NCI-H146 treated with DMSO at 0.1 percent for 48 hours (cell line): ENCODE results near the gene DHX8.

Source experiments
- DNase-seq: peaks from one replicate; lab custom pipeline; 2025; ENCODE audit not compliant: unreplicated experiment; lab: John Stamatoyannopoulos, UW

The DHX8 gene

DNA sequence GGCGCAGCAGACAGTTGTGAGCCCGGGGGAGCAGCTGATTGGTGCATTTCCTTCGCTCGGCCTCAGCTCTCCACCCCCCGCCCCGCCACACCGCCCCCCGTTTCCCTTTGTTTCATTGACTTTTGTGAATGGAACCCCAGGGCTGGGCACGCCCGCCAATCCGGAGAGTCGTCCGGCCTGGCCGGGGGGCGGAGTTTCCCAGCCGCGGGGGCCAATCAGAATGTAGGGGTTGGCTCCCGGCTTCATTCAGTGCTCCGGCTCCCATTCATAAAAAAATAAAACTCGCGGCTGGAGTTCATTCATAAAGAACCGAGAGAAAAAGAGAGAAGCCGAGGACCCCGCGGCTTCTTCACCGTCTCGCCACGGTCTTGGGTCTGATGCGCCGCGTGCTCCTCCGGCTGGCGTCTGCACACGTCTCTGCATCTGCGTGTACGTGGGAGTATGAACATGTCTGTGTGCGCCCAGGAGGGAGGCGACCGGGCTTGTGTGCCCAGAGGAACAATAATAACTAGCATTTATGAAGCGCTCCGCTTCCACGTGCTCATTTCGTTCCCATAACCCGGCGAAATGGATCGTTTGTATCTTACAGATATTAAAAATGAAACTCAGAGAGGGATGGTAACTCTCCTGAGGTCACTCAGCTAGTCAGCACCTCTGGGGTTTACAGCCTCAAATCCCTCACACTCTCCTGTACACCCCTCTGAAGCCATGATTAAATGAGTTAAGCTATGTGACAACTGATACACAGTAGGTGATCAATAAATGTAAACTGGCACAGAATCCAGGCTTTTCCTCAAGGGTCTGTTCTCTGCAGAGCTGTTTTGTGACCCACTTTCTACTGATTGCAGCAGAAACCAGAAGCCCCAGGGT lies 62.8 kb downstream of the DHX8 start, which contains the start of gene ETV4:
Gene ETV4 (minus strand): TSS at position 22 of the 870 bp plus-strand sequence. CDS start 723 bp downstream, outside the sequence.
- DNase-seq = peak; percentile 81

DNA sequence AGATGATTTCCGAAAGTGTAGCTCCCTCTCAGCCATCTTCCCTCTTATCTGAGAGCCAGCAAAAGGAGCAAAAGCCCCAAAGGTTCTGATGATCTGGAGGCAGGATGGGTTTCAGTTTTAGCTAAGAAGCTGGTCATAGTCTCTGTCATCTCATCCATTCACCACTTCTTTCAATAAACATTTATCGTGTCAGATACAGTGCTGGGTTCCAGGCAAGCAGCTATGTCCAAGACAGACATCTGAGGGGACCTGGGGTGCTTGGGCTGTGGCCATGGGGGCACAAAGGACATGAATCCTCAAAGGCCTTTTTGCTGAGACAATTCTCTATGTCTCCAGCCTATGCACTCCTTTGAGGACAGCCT lies 63.4 kb downstream of the DHX8 start:
- DNase-seq = no peak

DNA sequence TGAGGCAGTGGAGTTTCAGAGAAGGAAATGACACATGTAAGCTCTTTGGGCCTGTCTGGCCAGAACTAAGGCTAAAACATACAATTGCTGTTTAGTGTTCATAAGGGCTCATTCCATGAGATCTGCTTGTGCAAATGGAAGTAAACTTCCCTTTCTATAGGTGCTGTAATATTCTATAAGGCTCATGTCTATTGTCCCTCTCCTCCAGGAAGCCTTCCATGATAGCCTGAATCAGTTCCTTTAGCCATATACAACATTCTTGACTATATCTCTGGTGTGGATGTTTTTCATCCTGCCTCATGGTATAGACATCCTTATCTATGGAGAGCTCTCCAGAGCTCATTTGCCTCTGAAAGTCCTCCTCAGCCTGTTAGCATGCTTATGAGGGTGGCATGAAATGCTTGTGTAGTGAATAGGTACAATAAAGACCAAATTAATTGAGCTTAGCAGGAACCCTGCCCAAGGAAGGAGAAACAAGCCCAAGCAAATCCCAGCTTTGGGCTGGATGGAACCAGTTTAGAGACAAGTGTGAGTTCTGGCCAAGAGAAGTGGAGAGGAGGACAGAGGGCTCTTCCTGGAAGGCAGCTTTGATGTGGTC lies 64.0 kb downstream of the DHX8 start:
- DNase-seq = no peak

DNA sequence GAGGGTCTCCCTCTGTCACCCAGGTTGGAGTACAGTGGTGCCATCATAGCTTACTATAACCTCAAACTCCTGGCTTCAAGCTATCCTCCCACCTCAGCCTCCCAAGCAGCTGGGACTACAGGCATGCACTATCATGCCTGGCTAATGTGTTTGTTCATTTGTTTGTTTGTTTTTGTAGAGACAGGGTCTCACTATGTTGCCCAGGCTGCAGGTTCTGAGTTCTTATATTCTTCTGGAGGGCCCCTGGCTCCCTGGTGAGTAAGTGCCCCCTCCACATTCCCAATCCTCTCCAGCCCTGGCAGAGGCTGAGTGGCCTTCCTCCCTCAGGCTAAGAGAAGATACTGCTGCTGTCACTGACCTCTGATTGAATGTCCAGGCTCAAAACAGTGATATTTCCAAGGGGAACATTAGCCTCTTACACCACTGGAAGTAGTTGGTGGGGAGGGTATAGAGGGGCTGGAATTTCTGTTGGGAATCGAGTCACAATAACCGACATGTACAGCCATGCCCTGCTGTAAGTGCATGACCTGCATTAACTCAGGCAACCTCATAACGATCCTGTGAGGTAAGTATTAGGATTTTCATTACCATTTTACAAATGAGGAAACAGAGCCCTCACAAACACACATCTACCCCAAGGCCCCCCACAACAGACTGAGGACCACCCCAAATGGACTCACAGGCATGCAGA lies 65.1 kb downstream of the DHX8 start:
- no peak for DNase-seq

DNA sequence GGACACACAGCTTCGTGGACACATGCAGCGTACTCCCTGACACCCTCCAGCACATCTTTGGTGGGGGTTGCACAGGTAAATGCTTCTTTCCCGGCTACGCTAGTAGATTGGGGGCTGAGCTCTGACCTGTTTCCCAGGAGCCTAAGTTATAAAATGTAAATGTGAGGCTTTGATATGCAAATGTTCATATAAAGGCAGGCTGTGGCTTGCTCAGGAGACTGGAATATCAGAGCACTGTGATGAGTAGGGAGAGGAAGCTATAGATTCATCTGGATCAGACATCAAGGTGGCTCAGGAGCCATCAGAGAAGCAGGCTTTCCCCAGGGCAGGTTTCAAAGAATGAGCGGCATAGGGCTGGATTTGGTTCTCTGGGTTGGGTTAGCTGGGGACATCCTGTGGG lies 65.7 kb downstream of the DHX8 start:
- DNase-seq = no peak

DNA sequence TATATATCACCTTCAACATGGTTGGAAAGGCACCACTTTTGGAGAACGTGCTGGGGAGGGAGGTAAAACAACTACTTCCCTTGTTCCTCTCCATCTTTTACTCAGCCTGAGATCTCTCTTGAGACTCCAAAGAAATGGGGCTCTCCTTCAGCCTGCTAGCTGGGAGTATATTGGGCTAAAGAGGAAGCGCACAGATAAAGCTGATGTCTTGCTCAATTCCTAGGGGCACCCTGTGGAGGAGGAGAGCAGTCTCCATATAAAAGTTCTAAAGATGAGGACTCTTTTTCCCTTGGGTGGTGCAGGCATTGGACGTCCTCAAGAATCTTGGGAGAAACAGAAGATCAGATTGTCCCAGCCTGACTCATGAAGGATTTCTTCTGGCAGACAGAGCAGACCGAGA lies 67.0 kb downstream of the DHX8 start:
- DNase-seq = no peak

DNA sequence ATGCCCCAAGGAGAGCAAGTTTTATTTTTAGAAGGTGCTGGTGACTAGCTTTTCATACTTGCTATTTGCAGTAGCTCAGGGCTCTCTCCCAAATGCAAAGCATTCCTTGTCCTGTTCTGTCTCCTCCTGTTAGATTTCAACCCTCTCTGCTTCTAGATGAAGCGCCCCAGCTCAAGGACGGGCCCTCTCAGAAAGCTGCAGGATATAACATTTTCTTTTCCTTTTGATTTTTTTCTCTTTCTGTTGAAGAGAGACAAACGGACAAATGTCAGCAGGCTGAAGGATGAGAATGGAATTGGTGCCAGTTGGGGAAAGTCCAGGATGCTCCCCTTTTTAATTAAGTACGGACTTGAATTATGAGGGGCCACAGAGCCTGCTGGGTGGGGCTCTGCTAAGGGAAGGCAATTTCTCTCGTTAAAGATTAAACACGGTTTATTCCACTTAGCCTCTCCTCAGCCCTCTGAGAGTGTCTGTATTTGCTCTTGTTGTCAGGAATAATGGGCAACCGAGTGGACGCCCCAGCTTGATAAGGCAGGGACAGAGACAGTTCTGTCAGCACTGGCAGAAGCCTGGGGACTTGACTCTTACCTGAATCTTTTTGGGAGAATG lies 68.6 kb downstream of the DHX8 start:
- DNase-seq = no peak

DNA sequence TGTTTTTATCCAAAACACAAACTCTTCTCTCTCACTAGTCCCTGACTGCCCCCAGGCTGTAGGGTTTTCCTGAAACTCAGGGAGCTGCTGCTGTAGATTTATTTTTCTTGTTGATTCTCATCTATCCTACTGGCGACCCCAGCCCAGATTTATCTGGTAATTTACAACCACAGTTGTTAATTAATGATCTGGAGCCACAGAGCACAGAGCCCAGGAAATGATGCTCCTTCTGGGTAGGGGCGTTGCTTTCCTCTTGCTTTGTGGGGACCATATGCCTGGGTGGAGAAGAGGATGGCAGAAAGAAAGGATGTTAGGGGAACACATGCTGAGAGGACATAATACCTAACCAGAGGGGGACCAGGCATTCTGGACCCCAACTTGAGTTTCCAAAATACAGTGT lies 69.8 kb downstream of the DHX8 start:
- DNase-seq = no peak

DNA sequence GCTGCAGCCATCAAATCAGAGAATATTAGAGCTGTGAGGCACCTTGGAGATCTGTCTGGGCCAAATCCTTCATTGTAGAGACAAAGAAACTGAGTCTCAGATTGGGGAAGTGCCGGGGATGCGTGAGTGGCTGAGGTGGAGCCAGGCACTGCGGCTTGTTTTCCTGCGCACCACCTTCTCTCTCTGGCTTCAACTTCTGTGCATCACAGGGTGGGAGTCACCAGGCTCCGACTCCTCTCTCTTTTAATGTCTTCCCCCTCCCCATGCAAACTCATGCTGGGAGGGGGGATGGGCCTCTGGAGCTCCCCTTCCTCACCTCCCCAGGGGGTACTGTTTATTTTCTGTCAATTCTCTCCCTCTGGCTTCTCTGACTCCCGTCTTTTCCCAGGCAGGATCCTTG lies 71.1 kb downstream of the DHX8 start:
- DNase-seq = no peak

DNA sequence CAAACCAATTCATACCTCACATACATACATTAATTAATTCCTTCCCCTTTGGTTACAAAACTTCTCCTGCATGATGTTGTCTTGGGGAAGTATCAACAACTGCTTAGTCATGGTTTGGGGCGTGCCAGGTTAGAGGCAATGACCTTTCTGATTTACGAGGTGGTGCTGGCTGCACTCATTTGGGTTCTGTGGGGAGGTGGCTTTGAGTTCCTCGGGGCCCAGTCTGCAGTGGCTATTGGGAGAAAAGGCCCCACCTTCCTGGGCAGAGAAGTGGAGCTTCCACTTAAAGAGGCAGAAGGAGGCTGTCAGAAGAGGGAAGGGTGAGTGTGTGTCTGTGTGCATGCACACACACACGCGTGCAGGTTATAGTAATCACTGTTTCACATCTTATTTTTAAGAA lies 72.5 kb downstream of the DHX8 start:
- DNase-seq = no peak

DNA sequence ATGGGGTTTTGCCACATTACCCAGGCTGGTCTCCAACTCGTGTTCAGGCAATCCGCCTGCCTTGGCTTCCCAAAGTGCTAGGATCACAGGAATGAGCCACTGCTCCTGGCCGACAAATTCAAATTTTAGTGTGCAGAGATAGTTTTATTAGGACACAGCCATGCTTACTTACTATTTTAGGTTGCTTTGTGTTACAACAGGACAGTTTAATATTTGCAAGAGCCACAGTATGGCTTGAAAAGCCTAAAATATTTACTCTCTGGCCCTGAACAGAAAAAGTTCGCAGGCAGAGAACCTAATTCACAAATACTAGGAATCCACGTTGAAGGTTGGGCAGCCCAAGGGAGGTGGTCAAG lies 75.0 kb downstream of the DHX8 start:
- no peak for DNase-seq

DNA sequence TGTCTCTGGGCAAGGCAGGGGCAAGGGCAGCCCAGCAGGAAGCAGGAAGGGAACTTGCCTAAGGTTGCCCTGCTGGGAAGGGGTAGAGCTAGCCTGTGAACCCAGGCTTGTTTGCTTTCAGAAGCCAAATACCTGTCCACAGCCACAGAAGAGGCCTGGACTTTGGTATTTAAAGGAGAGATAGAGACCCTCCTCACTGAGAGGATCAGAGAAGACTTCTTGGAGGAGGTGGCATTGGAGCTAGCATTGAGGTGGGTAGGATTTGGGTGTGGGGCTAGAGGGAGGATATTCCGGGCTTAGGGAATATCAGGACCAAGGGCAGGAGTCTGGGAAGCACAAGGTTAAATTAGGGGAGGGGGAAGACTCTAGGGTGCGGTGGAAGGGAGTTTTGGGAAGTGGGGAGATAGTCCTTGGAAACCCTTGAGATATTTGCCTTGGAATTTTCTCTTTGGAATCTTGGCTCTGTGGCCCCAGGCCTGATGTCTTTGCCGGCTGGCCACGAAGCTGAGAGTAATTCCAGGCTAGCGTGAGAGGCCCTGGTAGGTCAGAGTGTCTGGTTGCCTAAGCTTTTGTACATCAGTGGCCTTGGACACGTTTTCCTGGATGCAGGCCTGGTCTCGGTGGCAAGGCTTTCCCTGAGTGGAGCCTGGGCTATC lies 75.5 kb downstream of the DHX8 start:
- DNase-seq = no peak

DNA sequence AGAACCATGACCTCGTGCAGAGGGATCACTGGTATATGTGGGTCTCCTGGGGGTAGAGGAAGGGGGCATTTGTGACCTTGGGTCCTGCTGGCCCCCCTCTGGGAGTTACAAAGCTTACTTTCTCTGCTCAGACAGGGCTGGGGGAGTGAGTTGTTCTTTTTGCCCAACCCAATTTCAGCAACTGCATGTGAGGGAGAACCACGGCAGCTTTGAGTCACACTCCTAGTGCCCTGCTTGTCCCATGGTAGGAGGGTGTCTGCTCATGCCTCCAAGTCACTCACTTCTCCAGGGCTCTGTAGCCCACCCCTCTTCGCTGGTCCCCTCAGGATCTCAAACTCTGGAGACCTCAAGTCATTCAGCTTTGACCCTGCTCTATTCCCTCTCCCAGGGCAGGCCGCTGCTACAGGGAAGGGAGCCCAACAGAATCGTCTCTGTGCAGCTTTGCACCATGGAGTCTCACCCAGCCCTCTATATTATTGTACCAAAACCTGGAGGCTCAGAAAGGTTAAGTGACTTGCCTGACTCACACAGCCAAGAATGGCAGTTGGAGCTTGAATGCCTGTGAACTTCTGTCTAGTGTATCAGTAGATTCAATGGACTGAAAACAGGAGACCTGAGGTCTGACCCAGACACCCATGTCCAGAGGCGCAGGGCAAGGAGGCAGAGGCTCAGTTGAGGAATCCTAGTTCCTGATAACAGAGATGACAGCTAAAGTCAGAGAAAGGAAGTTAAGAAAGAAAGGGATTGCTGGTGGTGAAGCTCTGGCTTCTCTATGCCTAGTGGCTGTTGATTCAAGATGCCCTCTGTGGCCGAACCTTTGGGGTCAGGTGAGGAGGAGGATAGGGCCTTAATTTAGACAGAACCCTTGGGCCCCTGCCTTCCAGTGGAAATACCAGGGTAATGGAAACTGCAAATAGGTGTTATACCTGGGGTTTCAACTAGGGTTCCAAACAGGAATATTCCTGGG lies 77.0 kb downstream of the DHX8 start:
- no peak for DNase-seq

DNA sequence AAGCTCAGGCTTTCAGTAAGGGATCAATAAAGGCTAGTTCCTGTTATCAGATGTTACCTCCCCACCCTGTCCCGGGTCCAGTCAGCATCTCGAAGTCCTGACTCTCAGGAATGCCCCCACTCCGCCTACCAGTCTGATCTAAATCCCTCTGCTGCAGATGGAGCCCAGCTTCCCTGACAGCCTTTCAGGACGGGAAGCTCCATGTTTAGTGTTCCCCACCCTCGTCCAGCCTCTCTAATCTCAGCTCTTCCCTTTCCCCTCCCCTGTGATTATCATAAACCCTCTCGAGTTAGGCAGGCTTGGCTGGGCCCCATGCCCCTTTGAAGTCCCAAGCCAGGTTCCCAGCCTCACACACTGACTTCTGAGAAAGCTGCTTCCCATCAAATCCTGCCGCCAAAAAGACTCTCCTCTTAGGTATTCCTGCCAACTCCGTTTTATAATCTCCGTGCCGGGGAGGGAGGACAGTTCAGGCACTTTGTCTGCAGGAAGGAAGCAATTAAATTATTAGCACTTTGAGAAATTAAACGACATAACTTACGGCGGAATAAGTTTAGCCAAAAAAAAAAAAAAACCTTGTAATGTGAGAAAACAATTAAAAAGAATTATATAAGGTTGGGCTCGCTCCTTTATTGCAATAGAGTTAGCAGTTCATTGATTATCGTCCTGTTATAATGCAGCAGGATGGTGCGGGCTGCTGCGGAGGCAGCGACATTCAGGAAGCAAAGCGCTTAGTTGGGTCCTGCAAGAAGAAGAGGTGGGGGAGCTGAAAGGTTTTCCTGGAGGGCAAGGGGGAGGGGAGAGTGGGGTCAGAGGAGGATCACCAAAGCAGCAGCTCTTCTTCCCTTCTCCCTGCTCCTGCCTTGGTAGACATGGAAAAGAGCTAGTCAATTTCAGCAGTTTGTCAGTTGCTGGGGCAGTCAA lies 79.2 kb downstream of the DHX8 start:
- no peak for DNase-seq

DNA sequence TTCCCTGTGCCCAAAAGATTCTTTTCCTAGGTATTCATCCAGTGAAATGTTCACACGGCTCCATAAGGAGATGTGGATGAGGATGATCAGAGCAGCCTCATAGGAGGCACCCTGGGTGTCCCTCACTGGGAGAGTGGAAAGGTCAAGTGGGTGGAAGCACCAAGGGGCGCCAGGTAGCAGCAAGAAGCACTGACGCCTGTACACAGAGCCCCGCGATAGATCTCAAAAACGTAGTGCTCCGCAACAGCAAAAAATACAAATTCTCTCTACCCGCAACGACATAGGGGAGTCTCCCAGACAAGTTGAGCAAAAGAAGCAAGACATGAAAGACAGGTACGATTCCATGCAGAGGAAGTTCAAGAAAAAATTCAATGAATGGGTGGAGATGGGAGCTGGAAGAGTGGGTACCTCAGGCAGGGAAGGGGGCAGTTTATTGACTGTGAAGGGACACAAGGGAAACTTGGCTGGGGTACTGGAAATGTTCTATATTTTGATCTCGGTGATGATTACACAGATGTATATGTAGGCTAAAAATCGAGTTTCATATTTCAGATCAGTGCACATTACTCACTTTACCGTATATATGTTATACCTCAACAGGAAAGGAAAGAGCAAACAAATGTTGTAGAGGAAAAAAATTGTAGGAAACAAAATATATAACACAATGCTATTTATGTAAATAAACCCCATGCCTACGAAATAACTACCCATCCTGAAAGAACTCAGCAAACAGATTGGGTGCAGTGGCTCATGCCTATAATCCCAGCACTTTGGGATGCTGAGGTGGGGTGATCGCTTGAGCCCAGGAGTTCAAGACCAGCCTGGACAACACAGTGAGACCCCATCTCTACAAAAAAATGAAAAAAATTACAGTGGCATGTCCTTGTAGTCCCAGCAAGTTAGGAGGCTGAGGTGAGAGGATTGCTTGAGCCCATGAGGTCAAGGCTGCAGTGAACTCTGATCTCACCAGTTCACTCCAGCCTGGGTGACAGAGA lies 80.1 kb downstream of the DHX8 start:
- no peak for DNase-seq

DNA sequence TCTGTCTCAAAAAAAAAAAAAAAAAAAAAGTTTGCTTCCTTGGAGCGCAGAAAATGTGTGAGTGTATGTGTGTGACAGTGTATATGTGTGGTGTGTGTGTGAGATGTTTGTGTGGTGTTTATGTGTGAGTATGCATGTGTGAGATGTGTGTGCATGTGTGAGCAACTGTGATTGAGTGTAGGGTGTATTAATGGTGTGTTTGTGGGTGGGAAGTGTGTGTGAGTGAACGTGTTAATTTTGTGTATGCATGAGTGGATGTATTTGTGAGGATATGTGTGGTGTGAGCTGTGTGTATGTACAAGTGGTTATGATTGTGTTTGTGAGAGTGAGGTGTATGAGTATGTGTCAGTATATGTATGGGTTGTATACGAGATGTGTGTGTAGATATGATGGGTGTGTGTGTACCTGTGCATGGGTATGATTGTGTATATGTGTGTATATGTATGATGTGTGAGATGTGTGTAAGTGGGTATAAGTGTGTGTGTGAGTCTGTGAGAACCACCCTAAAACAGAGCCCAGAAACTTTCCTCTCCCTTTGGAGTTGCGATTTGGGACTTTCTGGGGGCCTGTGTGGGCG lies 84.8 kb downstream of the DHX8 start:
- no peak for DNase-seq

DNA sequence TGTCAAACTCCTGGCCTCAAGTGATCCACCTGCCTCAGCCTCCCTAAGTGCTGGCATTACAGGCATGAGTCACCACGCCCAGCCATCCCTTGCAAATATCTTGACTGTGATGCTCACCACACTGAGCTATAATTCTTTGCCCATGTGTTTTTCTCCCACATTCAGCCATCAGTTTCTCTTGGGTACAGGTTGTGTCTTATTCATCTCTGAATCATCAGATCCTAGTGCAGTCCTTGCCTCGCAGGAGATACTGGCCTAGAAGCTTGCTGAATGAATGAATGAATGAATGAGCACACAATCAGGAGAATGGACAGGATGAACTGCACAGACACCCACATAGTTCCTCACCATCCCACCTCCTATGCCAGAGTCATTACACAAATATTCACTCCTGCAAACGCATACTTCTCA lies 86.7 kb downstream of the DHX8 start:
- DNase-seq = no peak
